GM21528 (cell line): Measurements from ENCODE around the gene RAD51B.

Experiments used
- ATAC-seq: cut with Tn5 transposase; IDR thresholded peaks from one replicate; pipeline ENCODE4 v1.9.1; 2021; ENCODE audit warnings: mild to moderate bottlenecking, moderate library complexity; ENCODE audit not compliant: unreplicated experiment, low FRiP score

The RAD51B gene

DNA sequence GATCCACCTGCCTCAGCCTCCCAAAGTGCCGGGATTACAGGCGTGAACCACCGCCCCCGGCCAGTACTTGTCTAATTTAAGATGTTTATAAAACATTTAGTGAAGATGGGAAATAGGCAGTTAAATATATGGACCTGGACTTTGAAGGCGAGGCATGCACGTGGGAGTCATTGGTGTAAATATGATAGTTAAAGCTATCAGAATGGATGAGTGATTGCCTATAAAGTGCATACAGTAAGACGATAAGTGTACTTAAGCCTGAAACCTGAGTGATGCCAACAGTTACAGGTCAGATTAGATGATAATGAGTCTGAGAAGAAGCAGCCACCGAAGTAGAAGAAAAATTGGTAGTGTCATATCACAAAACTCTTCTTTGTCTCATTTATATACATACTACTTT is 11.5 kb downstream of the RAD51B start:
- no peak for ATAC-seq

DNA sequence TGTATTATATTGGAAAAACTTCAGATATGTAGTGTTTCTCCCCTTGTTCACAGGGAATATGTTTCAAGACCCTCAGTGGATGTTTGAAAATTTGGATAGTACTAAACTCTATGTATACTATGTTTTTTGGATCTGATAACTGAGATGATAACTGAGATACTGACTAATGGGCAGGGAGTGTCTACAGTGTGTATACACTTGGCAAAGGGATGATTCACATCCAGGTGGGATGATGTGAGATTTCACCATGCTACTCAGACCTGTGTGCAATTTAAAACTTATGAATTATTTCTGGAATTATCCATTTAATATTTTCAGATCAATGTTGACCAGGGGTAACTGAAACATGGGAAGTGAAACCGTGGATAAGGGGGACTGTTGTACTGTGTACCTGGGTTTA is 13.8 kb downstream of the RAD51B start:
- no peak for ATAC-seq

DNA sequence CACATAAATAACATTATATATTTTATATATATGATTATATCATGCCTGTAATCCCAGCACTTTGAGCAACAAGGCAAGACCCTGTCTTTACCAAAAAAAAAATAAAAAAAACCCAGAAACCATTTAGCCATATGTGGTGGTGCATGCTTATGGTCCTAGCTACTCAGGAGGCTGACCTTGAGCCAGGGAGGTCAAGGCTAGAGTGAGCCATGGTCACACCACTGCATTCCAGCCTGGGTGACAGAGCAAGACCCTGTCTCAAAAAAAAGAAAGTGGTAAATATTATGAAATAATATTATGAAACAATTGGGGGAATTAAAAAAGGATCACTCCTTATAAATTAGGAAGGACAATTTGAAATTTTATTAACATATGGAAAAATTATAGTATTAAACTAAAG is 16.0 kb downstream of the RAD51B start:
- ATAC-seq: no peak

DNA sequence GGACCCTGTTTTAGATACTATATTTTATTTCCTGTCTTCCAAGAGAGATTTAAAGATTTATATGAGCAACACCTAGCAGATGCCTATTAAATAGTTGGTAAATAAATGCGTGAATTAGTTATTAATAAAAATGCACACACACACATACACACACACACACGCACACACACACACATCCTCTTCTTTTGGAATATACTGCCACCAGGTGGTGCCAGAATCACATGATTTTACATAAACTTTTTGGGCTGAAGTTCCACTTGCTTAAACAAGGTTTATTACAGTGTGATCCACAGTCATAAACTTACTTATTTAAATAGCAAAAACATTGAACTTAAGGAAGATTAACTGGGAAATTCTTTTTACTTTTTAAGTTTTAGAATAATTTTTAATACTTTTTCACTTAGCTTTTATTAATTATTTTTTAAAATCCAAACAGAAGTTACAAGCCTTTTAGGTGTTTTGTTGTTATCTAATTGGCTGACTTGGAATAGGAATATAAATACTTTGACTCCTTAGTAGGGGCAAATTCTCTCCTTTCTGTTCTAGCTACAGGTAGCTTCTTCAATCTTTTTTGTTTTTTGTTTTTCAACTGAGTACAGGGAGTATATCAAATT is 17.5 kb downstream of the RAD51B start:
- no peak for ATAC-seq

DNA sequence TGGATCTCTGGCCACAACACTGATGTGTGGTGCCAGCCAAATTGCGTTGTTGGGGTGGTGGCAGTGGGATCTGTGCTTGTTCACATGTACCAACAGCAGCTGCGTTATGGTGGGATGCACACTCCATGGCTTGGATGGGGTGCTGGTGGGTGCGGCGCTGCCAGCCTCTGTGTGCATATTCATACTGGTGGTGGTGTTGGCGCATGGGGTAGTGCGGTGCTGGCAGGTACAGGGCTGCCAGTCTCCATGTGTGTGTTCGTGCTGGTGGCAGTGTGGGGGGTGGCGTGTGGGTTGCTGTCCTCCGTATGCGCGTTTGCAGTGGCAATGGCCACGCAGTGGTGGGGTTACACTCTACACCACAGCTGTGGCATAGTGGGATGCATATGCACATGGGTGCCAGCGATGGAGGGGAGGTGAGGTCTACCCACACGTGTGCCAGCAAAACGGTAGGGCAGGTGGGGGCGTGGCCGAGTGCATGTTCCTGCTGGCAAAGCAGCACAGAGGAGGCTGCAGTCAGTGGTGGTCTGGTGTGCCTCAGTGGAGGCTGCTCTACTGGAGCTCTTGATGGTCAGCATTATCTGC is 26.5 kb downstream of the RAD51B start:
- no peak for ATAC-seq

DNA sequence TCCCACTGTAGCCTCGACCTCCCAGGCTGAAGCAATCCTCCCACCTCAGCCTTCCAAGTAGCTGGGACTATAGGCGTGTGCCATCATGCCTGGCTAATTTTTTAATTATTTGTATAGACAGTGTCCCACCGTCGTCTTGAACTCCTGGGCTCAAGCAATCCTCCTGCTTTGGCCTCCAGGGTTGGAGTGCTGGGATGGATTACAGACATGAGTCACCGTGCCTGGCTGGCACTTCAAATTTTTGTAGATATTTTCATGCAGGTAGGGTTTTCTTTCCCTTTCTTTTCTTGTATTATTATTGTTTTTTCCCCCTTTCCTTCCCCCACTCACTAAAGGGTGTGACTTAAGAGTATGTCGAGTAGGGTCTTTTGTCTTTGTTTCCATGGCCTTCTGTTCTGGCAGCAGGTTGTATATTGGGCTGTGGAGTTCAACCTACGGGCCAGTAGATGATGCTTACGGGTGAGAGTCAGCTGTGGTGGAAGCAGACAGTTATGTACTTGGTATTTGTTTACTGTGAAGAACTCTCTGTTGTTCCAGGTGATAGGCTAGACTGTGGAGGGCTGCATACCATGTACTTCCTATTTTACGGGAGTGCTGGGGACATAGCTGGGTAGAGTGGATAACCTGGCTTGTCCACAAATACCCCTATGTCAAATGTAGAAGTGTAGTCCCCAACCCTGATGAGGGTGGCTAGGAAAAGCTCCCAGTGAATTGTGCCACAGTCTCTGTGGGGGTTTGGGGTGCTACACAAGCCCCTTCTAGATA is 30.7 kb downstream of the RAD51B start:
- ATAC-seq: no peak

DNA sequence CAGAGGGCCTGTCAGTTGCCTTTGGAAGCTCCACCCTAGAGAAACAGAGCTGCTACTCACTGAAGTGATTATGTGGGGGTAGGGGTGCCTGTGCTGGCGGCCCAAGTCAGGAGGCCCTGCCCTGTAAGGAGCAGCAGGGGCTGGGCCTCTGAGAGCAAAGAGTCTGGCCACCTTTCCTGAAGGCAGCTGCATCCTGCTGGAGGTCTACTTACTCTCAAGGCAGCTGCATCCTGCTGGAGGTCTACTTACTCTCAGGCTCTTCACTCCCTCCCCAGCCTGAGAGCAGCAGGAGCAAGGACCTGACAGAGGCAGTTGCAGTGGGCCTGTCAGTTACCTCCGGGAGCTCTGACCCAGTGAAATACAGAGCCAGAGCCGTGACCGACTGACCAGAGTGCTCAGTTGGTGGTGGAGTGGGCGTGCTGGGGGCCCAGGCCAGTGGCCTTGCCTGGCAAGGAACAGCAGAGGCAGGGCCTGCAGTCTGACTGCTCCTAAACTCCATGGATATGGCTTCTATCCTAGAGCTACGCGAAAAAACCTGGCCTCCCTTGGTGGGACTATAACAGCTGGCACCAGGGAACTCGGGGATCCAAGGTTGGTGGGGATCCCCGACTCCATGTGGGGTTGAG is 32.3 kb downstream of the RAD51B start:
- no peak for ATAC-seq

DNA sequence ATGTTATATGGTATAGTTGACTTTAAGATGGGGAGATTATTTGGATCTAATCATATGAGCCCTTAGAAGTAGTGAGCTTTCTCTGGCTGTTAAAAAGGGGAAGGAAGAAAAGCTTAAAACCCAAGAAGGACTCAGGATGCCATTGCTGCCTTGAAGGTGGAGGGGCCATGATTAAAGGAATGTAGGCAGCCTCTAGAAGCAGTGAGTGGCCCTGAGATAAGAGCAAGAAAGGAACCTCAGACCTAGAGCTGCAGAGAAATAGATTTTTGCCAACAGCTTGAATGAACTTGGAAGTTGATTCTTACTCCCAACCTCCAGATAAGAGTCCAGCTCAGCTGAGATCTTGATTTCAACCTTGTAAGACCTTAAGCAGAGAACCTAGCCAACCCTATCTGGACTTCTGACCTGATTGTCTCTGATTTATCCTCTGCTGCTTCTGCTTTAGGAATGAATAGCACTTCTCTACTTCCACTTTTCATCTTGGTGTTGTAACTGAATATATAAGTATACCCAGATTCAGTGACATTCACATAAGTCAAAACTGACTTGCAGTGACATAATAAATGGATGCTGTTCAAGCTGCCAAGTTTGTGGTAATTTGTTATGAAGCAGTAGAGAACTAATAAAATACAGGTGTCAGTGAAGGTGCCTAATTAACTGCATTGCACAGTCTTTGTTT is 33.5 kb downstream of the RAD51B start:
- ATAC-seq: no peak

DNA sequence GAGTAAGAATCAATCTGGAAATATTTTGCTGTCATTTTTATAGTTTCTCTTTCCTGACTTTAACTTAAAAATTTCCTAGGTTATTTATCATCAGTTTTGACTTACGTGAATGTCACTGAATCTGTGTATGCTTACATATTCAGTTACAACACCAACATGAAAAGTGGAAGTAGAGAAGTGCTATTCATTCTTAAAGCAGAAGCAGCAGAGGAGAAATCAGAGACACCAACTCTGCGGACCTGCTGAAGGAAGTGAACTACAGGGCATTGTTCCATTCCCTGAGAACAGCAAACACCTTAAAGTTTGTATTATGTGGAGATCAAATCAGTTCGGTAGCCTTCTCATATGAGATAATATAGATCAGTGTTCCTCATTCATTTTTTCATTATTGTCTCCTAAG is 34.1 kb downstream of the RAD51B start:
- no peak for ATAC-seq

DNA sequence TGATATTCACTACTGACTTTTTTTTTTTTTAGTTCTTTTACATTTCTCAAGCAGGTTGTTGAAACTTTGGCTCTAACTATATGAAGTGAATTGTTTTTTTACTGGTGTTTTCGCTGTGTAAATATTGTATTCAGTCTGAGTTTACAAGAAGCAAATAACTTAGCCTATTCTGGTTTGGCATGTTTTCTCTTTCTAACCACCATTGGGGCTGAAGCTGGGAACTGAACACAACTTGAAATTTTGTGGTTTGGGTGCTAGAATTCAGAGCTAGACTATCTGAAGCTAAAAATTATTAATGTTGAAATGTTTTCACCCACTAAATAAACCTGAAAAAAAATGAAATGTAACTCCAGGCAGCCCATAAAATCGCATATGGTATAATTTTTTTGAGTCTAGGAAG is 37.2 kb downstream of the RAD51B start:
- ATAC-seq: no peak

DNA sequence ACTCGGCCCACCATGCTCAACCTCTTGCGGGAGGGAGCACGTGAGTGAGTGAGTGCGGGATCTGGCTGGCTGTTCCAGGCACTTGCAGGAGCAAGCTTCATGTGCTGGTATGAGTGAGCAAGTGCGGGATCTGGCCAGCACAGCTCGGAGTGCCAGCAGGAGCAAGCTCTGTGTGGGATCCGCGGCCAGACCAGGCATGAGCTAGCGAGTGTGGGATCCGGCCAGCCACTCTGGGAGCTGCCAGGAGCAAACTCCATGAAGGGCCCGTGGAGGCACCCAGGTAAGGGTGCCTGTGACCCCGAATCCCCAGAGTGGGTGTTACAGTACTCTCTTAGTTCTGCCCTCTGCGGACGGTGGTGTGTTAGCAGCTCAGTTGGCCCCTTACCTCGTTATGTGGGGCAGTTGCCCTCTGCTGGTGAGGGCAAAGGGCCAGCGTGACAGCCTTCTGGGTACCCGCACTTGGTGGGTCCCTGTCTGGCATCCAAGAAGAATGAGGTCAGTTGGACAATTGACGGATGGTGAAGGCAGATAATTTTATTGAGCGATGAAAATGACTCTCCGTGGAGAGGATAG is 38.3 kb downstream of the RAD51B start:
- ATAC-seq: no peak

DNA sequence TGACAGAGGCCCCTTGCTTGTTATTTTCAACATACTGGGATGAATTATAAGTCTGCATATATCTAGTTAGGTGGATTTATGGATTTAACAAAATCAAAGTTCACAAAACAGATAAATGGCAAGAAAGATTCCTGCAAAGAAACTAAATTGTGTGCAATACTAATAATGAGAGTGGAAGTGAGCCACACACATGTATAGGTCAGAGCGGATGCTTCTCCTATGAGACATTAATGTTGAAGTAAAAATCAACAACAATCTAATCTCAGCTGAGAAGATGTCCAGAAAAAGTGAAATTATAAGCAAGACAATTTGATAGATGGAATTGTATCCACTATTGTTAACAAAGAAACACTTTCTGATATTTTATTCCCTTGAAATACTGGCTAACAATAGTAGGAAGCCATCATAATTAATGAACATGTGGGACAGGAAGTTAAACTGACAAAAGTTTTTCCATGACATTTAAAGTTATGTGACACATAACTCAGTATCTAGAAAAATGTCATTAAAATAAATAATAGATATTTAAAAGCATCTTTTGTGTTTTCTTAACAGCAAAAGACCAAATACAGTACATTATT is 39.7 kb downstream of the RAD51B start:
- no peak for ATAC-seq

DNA sequence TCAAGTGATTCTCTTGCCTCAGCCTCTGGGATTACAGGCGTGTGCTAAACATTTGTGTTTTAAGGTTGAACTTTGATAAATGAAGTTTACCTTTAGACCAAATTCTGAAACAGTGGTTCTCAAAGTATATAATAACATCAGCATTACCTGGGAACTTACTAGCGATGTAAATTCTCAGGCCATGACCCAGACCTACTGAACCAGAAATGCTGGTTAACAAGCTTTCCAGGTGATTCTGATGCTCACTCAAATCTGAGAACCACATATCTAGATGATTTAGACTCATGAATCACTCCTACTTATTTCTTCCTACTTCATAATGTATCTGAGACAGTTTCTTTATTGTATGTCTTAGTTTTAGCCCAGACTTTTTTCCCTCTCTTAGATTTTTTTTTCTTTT is 43.6 kb downstream of the RAD51B start:
- no peak for ATAC-seq

DNA sequence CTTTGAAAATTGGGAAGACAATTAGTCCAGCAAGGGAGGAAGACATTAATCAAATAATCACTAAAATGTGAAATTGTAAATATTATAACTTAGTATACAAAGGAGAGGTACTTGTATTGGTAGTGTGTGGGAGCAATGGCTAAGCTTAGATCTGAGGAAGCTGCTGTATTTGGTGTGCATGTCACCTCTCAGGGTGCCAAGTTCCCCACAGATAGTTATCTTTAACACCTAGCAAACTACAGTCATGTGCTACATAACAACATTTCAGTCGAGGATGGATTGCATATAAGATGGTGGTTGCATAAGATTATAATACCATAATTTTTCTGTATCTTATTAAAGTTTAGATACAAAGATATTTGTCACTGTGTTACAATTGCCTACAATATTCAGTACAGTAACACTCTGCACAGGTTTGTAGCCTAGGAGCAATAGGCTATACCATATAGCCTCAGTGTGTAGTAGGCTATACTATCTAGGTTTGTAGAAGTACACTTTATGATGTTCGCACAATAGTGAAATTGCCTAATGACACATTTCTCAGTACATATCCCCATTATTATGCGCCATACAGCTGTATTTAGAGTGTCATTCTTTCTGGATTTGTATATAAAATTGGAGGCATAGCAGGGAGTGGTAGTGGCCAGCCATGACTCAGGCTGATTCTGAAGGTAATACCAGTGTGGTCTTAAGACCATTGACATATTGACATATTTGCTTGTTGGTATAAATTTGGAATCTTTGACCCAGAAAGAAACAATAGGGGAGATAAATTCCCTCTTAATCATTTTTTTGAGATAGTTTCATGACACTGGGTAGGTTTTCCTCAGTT is 55.8 kb downstream of the RAD51B start:
- ATAC-seq: no peak

DNA sequence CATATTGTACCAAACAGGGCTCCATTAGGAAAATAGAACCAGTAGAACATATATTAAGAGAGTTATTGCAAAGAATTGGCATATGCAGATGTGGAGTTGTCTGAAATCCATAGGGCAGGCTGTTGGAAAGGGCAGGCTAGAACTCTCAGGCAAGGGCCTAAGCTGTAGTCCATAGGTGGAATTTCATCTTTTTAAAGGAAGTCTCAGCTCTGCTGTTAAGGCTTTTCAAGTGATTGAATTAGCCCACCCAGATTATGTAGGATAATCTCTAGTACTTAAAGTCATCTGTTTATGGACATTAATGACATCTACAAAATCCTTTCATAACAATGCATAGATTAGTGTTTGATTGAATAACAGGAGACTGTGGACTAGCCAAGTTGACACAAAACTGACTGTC is 59.4 kb downstream of the RAD51B start:
- no peak for ATAC-seq

DNA sequence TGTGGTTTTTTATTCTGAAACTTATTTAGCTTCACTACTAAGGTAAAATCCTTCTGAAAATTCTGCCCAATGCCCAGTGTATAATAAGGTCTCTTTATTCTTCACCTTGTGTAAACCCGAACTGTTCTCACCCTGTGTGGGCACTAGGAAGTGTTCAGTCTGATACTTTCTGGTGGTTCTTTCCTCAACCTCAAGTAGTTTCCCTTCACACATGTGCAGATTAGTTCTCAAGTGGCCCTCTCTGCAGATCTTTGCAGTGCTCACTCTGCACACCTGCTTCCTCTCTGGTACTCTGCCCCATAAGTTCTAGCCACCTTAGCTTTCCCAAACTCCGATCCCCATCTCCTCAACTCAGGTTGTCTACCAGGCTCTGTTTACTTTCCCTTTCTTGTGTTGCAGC is 61.6 kb downstream of the RAD51B start:
- ATAC-seq: peak; percentile 89

DNA sequence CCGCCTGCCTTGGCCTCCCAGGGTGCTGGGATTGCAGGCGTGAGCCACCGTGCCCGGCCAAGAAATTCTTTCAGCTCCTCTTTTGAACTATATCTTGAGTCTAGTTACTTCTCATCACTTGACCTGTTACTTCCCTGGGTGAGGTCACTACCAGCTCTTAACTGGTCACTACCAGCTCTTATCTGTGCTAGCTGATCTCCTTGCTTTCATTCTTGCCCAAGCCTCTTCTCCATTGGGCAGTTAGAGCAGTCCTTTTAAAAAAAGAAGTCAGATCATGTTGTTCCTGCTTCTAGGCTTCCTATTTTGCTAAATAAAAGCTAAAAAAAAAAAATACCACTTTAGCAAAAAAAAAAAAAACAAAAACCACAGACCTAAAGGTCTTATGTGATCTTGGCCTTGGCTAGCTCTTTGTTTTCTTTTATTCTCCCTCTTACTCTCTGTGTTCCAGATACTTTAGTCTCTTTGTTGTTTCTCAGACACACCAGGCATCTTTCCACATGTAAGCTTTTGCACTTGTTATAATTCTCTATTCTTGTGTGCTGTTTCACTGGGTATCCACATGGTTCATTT is 63.5 kb downstream of the RAD51B start:
- no peak for ATAC-seq

DNA sequence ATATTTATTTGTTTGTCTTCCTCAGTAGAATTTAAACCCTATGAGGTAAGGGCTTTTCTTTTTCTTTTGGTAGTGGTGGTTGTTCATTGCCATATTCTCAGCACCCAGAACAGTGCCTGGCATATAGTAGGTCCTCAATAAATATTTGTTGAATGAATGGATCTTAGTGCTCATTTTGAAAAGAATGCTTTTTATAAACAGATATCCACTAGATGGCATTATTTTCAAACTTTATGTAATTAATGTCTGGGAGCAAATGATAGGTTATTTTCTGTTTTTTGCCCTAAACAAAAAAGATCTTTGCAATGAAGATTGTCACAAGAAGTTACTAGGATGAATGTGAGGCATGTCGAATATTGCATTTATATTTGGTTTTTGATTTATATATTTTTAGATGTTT is 64.1 kb downstream of the RAD51B start:
- no peak for ATAC-seq

DNA sequence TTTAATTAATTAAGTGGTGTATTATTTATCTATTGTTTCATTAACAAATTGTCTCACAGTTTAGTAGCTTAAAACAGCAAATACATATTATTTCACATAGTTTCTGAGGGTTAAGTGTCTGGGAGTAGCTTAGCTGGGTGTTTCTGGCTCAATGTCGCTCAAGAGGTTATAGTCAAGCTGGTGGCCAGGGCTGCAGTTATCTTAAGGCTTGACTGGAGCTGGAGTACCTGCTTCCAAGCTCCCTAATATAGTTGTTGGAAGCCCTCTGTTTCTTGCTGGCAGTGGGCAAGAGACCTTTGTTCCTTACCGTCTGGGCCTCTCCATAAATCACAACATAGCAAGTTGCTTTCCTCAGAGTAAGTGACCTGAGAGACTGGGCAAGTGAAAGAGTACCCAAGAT is 66.6 kb downstream of the RAD51B start:
- ATAC-seq: no peak
